NCI-H82 (cell line): ENCODE data around the gene HIPK3.
A peak's percentile ranks its signal among the peaks of the same experiment; 100 is the strongest.

Source experiments
- DNase-seq: peaks from one replicate; lab custom pipeline; 2025; lab: John Stamatoyannopoulos, UW

HIPK3 gene

GRCh38 chr11:33258631-33259205, 1.5 kb downstream of the HIPK3 start:
- peak; percentile 80 for DNase-seq

- no peak for DNase-seq
Observed at GRCh38 chr11:33259869-33260268, 2.7 kb downstream of the HIPK3 start.

GRCh38 chr11:33261350-33261749, 4.2 kb downstream of the HIPK3 start:
- peak; percentile 60 for DNase-seq

- peak; percentile 38 for DNase-seq
Observed at GRCh38 chr11:33262011-33262645, 4.9 kb downstream of the HIPK3 start.

- peak; percentile 52 for DNase-seq
Observed at GRCh38 chr11:33263549-33263948, 6.4 kb downstream of the HIPK3 start.

- DNase-seq = no peak
Observed at GRCh38 chr11:33264926-33265325, 7.7 kb downstream of the HIPK3 start.

- no peak for DNase-seq
Observed at GRCh38 chr11:33266393-33267215, 9.4 kb downstream of the HIPK3 start.

- DNase-seq = no peak
Observed at GRCh38 chr11:33268945-33269540, 11.9 kb downstream of the HIPK3 start.

- no peak for DNase-seq
Observed at GRCh38 chr11:33269822-33270221, 12.6 kb downstream of the HIPK3 start.

- DNase-seq = no peak
Observed at GRCh38 chr11:33271059-33271458, 13.9 kb downstream of the HIPK3 start.

- no peak for DNase-seq
Observed at GRCh38 chr11:33272338-33273107, 15.3 kb downstream of the HIPK3 start.

- DNase-seq = no peak
Observed at GRCh38 chr11:33273656-33274055, 16.5 kb downstream of the HIPK3 start.

- no peak for DNase-seq
Observed at GRCh38 chr11:33280411-33280810, 23.2 kb downstream of the HIPK3 start.

GRCh38 chr11:33281758-33282157, 24.6 kb downstream of the HIPK3 start:
- no peak for DNase-seq

GRCh38 chr11:33284818-33285217, 27.6 kb downstream of the HIPK3 start:
- DNase-seq = no peak

GRCh38 chr11:33290319-33290718, 33.1 kb downstream of the HIPK3 start:
- no peak for DNase-seq

GRCh38 chr11:33291004-33291777, 34.0 kb downstream of the HIPK3 start:
- no peak for DNase-seq

GRCh38 chr11:33292311-33292710, 35.1 kb downstream of the HIPK3 start:
- no peak for DNase-seq

- no peak for DNase-seq
Observed at GRCh38 chr11:33294224-33294623, 37.0 kb downstream of the HIPK3 start.

- DNase-seq = no peak
Observed at GRCh38 chr11:33294797-33295196, 37.6 kb downstream of the HIPK3 start.

- DNase-seq = no peak
Observed at GRCh38 chr11:33296695-33297094, 39.5 kb downstream of the HIPK3 start.
